Testis (tissue), 3 donors: ENCODE results near the gene DDX24. TPM values are rescaled to one million over a fixed set of nuclear protein-coding genes. Genes with fewer than 3 reads are reported as not detected.

Experiments used
- DNase-seq: peaks from one replicate; pipeline ENCODE4 v3.0.0-alpha.2; 2019
- H3K27ac ChIP-seq, 2 donors: fragments of 200-600 bp; sonication (generic); one replicate each; pipeline ENCODE4 v1.5.1; 2019
- H3K27me3 ChIP-seq: fragments of 200-600 bp; sonication (generic); one replicate; pipeline ENCODE4 v1.5.1; 2019
- H3K36me3 ChIP-seq: fragments of 200-600 bp; sonication (generic); one replicate; pipeline ENCODE4 v1.5.1; 2017; ENCODE audit warnings: low read depth; ENCODE audit errors: missing control alignments
- H3K4me1 ChIP-seq: fragments of 200-600 bp; sonication (generic); one replicate; pipeline ENCODE4 v1.5.1; 2019
- H3K4me3 ChIP-seq, 2 donors: fragments of 200-600 bp; sonication (generic); one replicate each; pipeline ENCODE4 v1.5.1; 2017 to 2019
- H3K9me3 ChIP-seq: fragments of 200-600 bp; sonication (generic); one replicate; pipeline ENCODE4 v1.5.1; 2017
- CTCF ChIP-seq, 3 experiments: fragments of 450-650 bp in 2 of 3; fragments of 200-600 bp in 1 of 3; sonication (generic) in 1 of 3; IDR thresholded peaks; one replicate each; pipeline ENCODE4 v1.5.1; 2016 to 2019; ENCODE audit warnings: antibody characterized with exemption in 3 of 3, mild to moderate bottlenecking in 2 of 3, moderate library complexity in 1 of 3
- POLR2A ChIP-seq: fragments of 450-650 bp; IDR thresholded peaks from one replicate; pipeline ENCODE4 v1.6.1; 2017; ENCODE audit warnings: antibody characterized with exemption, mild to moderate bottlenecking, moderate library complexity
- WGBS, 2 donors: methylation state at CpG; one replicate each; pipeline ENCODE4 v1.1.5; 2018; 5-methylcytosine and 5-hydroxymethylcytosine counted together
- intact Hi-C: fragments of 100-400 bp; cut with DNase I; formaldehyde crosslinking; loops from one replicate; pipeline ENCODE4 v1.15.1; 2023; ENCODE audit warnings: low total_unique reads
- polyA plus RNA-seq: library from polyadenylated mRNA; stranded (reverse); fragments of 350-450 nt; fragmentation: Illumina TruSeq; extraction: RNeasy Lipid Tissue Mini Kit (QIAGEN cat#74804); gene quantifications from one replicate; pipeline ENCODE4 v1.2.3, GENCODE V29; 2014; ENCODE audit warnings: low read depth, low replicate concordance; ENCODE audit not compliant: insufficient read depth
- total RNA-seq, 2 donors: library from RNA; depleted of rRNA; stranded (reverse); fragments of >200 nt; gene quantifications; one replicate each; pipeline ENCODE4 v1.2.3, GENCODE V29; 2016

Gene DDX24
- total and polyA plus RNA-seq, 3 donors from 2014 or later: 378 to 485 (median 431) TPM

- WGBS, 2 donors: 59% methylated on average over 6 of the region's 6 CpGs
- Histone ChIP-seq H3K4me1 (peaks cover 36% of the 10 kb centered on the region), H3K36me3 (no peaks in the 10 kb centered on the region), H3K27me3 (no peaks in the 10 kb centered on the region), H3K4me3 (no peak overlapping the region), H3K27ac (no peak overlapping the region), H3K9me3 (no peaks in the 10 kb centered on the region)
- intact Hi-C loops: no loop called here
- DNase-seq: peak; percentile 69
- no peak for TF ChIP-seq POLR2A
- TF ChIP-seq CTCF (IDR thresholded peaks at IDR 0.05): no peak
These were observed 24.3 kb downstream of the DDX24 start for GRCh38 chr14:94056579-94057308.

- WGBS, 2 donors: 94% methylated on average over 7 of the region's 7 CpGs
- peaks cover 40% of the 10 kb centered on the region for H3K4me1 ChIP-seq
- no peak overlapping the region for H3K4me3 ChIP-seq
These were observed 26.1 kb downstream of the DDX24 start for GRCh38 chr14:94054936-94055335.

GRCh38 chr14:94054401-94054800 lies 26.6 kb downstream of the DDX24 start:
- Histone ChIP-seq H3K4me3 (no peak overlapping the region), H3K36me3 (no peaks in the 10 kb centered on the region), H3K27me3 (no peaks in the 10 kb centered on the region), H3K4me1 (peaks cover 40% of the 10 kb centered on the region), H3K27ac (no peak overlapping the region), H3K9me3 (no peaks in the 10 kb centered on the region)
- intact Hi-C loops: no loop called here
- WGBS, 2 donors: 100% methylated on average over 1 of the region's 1 CpG
- DNase-seq: peak; percentile 7
- TF ChIP-seq CTCF (IDR thresholded peaks at IDR 0.05) (no peak), POLR2A (no peak)

More at GRCh38 chr14:94054936-94055335, 26.1 kb downstream of the DDX24 start:
- TF ChIP-seq CTCF (IDR thresholded peaks at IDR 0.05) (no peak), POLR2A (no peak)
- no peaks in the 10 kb centered on the region for H3K36me3 ChIP-seq
- no peaks in the 10 kb centered on the region for H3K9me3 ChIP-seq
- intact Hi-C loops: no loop called here
- DNase-seq: peak; percentile 4
- H3K27me3 ChIP-seq: no peaks in the 10 kb centered on the region
- no peak overlapping the region for H3K27ac ChIP-seq

- Histone ChIP-seq H3K4me1 (peaks cover 27% of the 10 kb centered on the region), H3K9me3 (no peaks in the 10 kb centered on the region), H3K27me3 (no peaks in the 10 kb centered on the region), H3K36me3 (no peaks in the 10 kb centered on the region), H3K27ac (no peak overlapping the region), H3K4me3 (no peak overlapping the region)
- 90 to 96% methylated on average over 4 of the region's 4 CpGs for WGBS, 2 donors
- peak; percentile 12 for DNase-seq
- TF ChIP-seq POLR2A: no peak
- TF ChIP-seq CTCF (IDR thresholded peaks at IDR 0.05): no peak
- intact Hi-C loops: no loop called here
These were observed 28.3 kb downstream of the DDX24 start for GRCh38 chr14:94052662-94053061.

GRCh38 chr14:94052199-94052598 lies 28.8 kb downstream of the DDX24 start:
- Histone ChIP-seq H3K4me1 (peaks cover 22% of the 10 kb centered on the region), H3K9me3 (no peaks in the 10 kb centered on the region), H3K27me3 (no peaks in the 10 kb centered on the region), H3K36me3 (no peaks in the 10 kb centered on the region), H3K27ac (peak overlapping the region in 1 of 2 donors; percentile 19), H3K4me3 (no peak overlapping the region)
- TF ChIP-seq CTCF (IDR thresholded peaks at IDR 0.05): no peak
- no peak for TF ChIP-seq POLR2A
- intact Hi-C loops: no loop called here
- no peak for DNase-seq
- whole genome bisulfite sequencing, 2 donors: 91 to 95% methylated on average over 1 of the region's 1 CpG
